ENCODE results near the gene SFTA2.

DNA sequence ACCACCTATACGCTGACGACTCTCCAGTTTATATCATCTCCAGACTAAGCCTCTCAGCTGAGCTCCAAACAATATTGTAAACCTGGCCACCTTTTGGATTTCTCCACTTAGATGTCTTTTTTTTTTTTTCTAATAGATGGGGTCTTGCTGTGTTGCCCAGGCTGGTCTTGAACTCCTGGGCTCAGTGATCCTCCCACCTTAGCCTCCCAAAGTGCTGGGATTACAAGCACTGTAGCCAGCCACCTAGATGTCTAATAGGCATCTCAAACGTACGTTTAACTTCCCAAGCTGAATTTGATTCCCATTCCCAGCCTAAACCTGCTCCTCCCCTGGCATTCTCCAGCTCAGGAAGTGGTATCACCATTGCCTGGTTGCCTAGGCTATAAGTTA lies 42.5 kb downstream of the SFTA2 start:
- no peak for TF ChIP-seq CTCF (IDR thresholded peaks at IDR 0.05)
- TF ChIP-seq POLR2A (IDR thresholded peaks at IDR 0.05): no peak

All from uterus (tissue), 2 donors.